PC-3 (cell line): ENCODE data around the gene TMEM163. TPM values are rescaled to one million over a fixed set of nuclear protein-coding genes. Genes with fewer than 3 reads are reported as not detected.

Source experiments
- ATAC-seq: fragments of 200-7000 bp; cut with Tn5 transposase; 2 replicates; pipeline ENCODE4 v1.9.1; 2020; ENCODE audit warnings: mild to moderate bottlenecking, moderate library complexity
- BruUV-seq: library from RNA; stranded (reverse); fragments of 400-500 nt; replicated peaks from 2 replicates; lab custom pipeline; 2021; lab: Mats Ljungman, UMichigan
- CTCF ChIA-PET: fragments of 300-600 bp; sonication (Branson Sonifier 250); formaldehyde crosslinking; loops from one replicate; lab custom pipeline; 2022; ENCODE audit warnings: antibody characterized with exemption; lab: Charles Lee
- POLR2A ChIA-PET: fragments of 300-600 bp; sonication (Branson Sonifier 250); formaldehyde crosslinking; loops from one replicate; lab custom pipeline; 2022; ENCODE audit warnings: antibody characterized with exemption; ENCODE audit not compliant: unreplicated experiment; lab: Charles Lee
- DNase-seq: peaks from one replicate; pipeline ENCODE4 v3.0.0-alpha.2; 2015
- H2AFZ ChIP-seq: fragments of 300-600 bp; sonication (generic); 2 replicates; pipeline ENCODE4 v1.6.0; 2016; ENCODE audit warnings: antibody characterized with exemption, low read length
- H3F3A ChIP-seq: fragments of 300-600 bp; sonication (generic); one replicate; pipeline ENCODE4 v1.6.0; 2017; ENCODE audit warnings: antibody characterized with exemption, low read length, control low read depth, mild to moderate bottlenecking; ENCODE audit not compliant: unreplicated experiment
- H3K27ac ChIP-seq: fragments of 300-600 bp; sonication (generic); 2 replicates; pipeline ENCODE4 v1.5.1; 2016; ENCODE audit warnings: mild to moderate bottlenecking, low read length
- H3K27me3 ChIP-seq: fragments of 300-600 bp; sonication (generic); 2 replicates; pipeline ENCODE4 v1.6.1; 2016; ENCODE audit warnings: low read length, mixed read lengths
- H3K36me3 ChIP-seq: fragments of 300-600 bp; sonication (generic); 2 replicates; pipeline ENCODE4 v1.6.1; 2016; ENCODE audit warnings: low read depth, mixed run types, low read length, mixed read lengths
- H3K4me1 ChIP-seq: fragments of 300-600 bp; sonication (generic); 2 replicates; pipeline ENCODE4 v1.5.1; 2016; ENCODE audit warnings: low read length; ENCODE audit not compliant: insufficient read depth
- H3K4me2 ChIP-seq: fragments of 300-600 bp; sonication (generic); 2 replicates; pipeline ENCODE4 v1.6.0; 2016; ENCODE audit warnings: low read length
- H3K4me3 ChIP-seq: fragments of 300-600 bp; sonication (generic); 2 replicates; pipeline ENCODE4 v1.5.1; 2016; ENCODE audit warnings: mild to moderate bottlenecking, low read length, mixed read lengths
- H3K79me2 ChIP-seq: fragments of 300-600 bp; sonication (generic); 2 replicates; pipeline ENCODE4 v1.6.1; 2017; ENCODE audit warnings: low read length, mixed read lengths
- H3K9ac ChIP-seq: fragments of 300-600 bp; sonication (generic); 2 replicates; pipeline ENCODE4 v1.6.0; 2016; ENCODE audit warnings: mild to moderate bottlenecking, low read length
- H3K9me2 ChIP-seq: fragments of 300-600 bp; sonication (generic); replicated peaks from 2 replicates; pipeline ENCODE4 v1.6.1; 2016; ENCODE audit warnings: mixed run types, low read length, mixed read lengths
- H3K9me3 ChIP-seq: fragments of 300-600 bp; sonication (generic); 2 replicates; pipeline ENCODE4 v1.6.1; 2016; ENCODE audit warnings: low read length, mixed read lengths
- H4K20me1 ChIP-seq: fragments of 300-600 bp; sonication (generic); 2 replicates; pipeline ENCODE4 v1.6.1; 2016; ENCODE audit warnings: low read length, mixed read lengths
- CTCF ChIP-seq: fragments of 300-600 bp; sonication (generic); conservative IDR thresholded peaks from 2 replicates; pipeline ENCODE4 v1.5.1; 2017; ENCODE audit warnings: antibody characterized with exemption, low read depth, mild to moderate bottlenecking, low read length
- EZH2 ChIP-seq: fragments of 300-600 bp; sonication (generic); IDR thresholded peaks from one replicate; pipeline ENCODE4 v1.6.1; 2017; ENCODE audit warnings: antibody characterized with exemption, mild to moderate bottlenecking, low read length; ENCODE audit not compliant: unreplicated experiment
- EZH2phosphoT487 ChIP-seq: fragments of 300-600 bp; sonication (generic); IDR thresholded peaks from 2 replicates; pipeline ENCODE4 v1.6.1; 2018; ENCODE audit warnings: mild to moderate bottlenecking, antibody characterized with exemption, low read length, borderline replicate concordance
- intact Hi-C: fragments of 100-400 bp; cut with micrococcal nuclease; formaldehyde crosslinking; loops from 2 replicates; pipeline ENCODE4 v1.9.0; 2023
- total RNA-seq: library from RNA; depleted of rRNA; stranded (reverse); fragments of >200 nt; gene quantifications from 2 replicates; pipeline ENCODE4 v1.2.3, GENCODE V29; 2014

TMEM163 gene
- total RNA-seq, 1 experiment from 2014 or later, result 0.47 TPM

GRCh38 chr2:134411279-134411827, 307.4 kb downstream of the TMEM163 start:
- Histone ChIP-seq H3K79me2 (no peaks in the 10 kb centered on the region), H3K9me3 (no peaks in the 10 kb centered on the region), H4K20me1 (0 out of 2 replicates have a peak, but pooled peaks cover 4% of the 10 kb centered on the region), H3K27ac (no peak overlapping the region), H2AFZ (no peak overlapping the region), H3K4me3 (no peak overlapping the region), H3K9ac (no peak overlapping the region), H3F3A (no peaks in the 10 kb centered on the region), H3K4me2 (no peak overlapping the region), H3K27me3 (no peaks in the 10 kb centered on the region), H3K36me3 (no peaks in the 10 kb centered on the region), H3K9me2 (no peaks in the 10 kb centered on the region), H3K4me1 (peaks cover 36% of the 10 kb centered on the region)
- TF ChIP-seq CTCF (no peak), EZH2phosphoT487 (no peak), EZH2 (no peak)
- intact Hi-C loops, result loop anchor here (5.0 kb wide), 2 partner anchors 164 to 524 kb away; no protein-coding TSS in a partner anchor
- ChIA-PET CTCF (interaction anchor here (0.5 to 2.0 kb wide), 11 partner anchors 13 to 543 kb away, joined by 3 to 15 read pairs (median 3); no protein-coding TSS in a partner anchor), POLR2A (interaction anchor here (0.6 to 0.7 kb wide), 2 partner anchors 15 to 21 kb away, joined by 3 read pairs; no protein-coding TSS in a partner anchor)
- ATAC-seq (no peak), DNase-seq (no peak)
- no TSS peak for BruUV-seq

- intact Hi-C loops, result loop anchor here (5.0 kb wide), 2 partner anchors 164 to 524 kb away; no protein-coding TSS in a partner anchor
- Histone ChIP-seq H3K4me1 (peaks cover 39% of the 10 kb centered on the region), H2AFZ (no peak overlapping the region), H3F3A (no peaks in the 10 kb centered on the region), H3K4me3 (no peak overlapping the region), H3K79me2 (no peaks in the 10 kb centered on the region), H3K27me3 (no peaks in the 10 kb centered on the region), H3K4me2 (no peak overlapping the region), H3K9me2 (no peaks in the 10 kb centered on the region), H3K9ac (no peak overlapping the region), H3K27ac (no peak overlapping the region), H3K36me3 (no peaks in the 10 kb centered on the region), H3K9me3 (no peaks in the 10 kb centered on the region), H4K20me1 (0 out of 2 replicates have a peak, but pooled peaks cover 4% of the 10 kb centered on the region)
- ATAC-seq (no peak), DNase-seq (no peak)
- TF ChIP-seq CTCF (no peak), EZH2phosphoT487 (no peak), EZH2 (no peak)
- ChIA-PET POLR2A (interaction anchor here (0.7 kb wide), 1 partner anchor 22 kb away, joined by 3 read pairs; no protein-coding TSS in a partner anchor), CTCF (interaction anchor here (1.4 to 1.7 kb wide), 2 partner anchors 35 to 40 kb away, joined by 8 to 9 read pairs; no protein-coding TSS in a partner anchor)
- no TSS peak for BruUV-seq
These were observed 308.0 kb downstream of the TMEM163 start for GRCh38 chr2:134410831-134411231.

GRCh38 chr2:134410006-134410405, 308.8 kb downstream of the TMEM163 start:
- Histone ChIP-seq H3K4me1 (peaks cover 48% of the 10 kb centered on the region), H3K27me3 (no peaks in the 10 kb centered on the region), H3K27ac (no peak overlapping the region), H3K4me2 (no peak overlapping the region), H3K9ac (no peak overlapping the region), H3F3A (no peaks in the 10 kb centered on the region), H3K9me3 (no peaks in the 10 kb centered on the region), H3K79me2 (no peaks in the 10 kb centered on the region), H3K36me3 (no peaks in the 10 kb centered on the region), H3K9me2 (no peaks in the 10 kb centered on the region), H2AFZ (no peak overlapping the region), H4K20me1 (0 out of 2 replicates have a peak, but pooled peaks cover 4% of the 10 kb centered on the region), H3K4me3 (no peak overlapping the region)
- TF ChIP-seq EZH2 (no peak), CTCF (no peak), EZH2phosphoT487 (no peak)
- ChIA-PET CTCF (no interaction called here), POLR2A (no interaction called here)
- intact Hi-C loops, result loop anchor here (5.0 kb wide), 2 partner anchors 163 to 523 kb away; no protein-coding TSS in a partner anchor
- DNase-seq (no peak), ATAC-seq (no peak)
- BruUV-seq, result no TSS peak
